Activated T-helper 1 cell treated with anti-CD3 and anti-CD28 coated beads, Interleukin-12 subunit alpha, Interleukin-12 subunit beta, Interleukin-2, Interleukin-4 antibody, amounts not matched to agents 30 ng/mL and 10 ng/mL and 1 ng/mL, durations not matched to agents 14 hours and 24 hours and 36 hours (primary cell): Measurements from ENCODE around the gene UBE2K. TPM values are rescaled to one million over a fixed set of nuclear protein-coding genes. Genes with fewer than 3 reads are reported as not detected.
"Not testable (repeated sequence)": the region's sequence is repeated elsewhere in the genome, so short reads cannot be mapped to it uniquely, and the experiment has no call there.

ENCODE experiments used
- DNase-seq: peaks from one replicate; pipeline ENCODE4 v3.0.0; 2021; ENCODE audit warnings: low spot score
- H3K27ac Mint-ChIP-seq: one replicate; pipeline ENCODE4 v1.8.0; 2021; ENCODE audit warnings: mild to moderate bottlenecking, mixed read lengths
- H3K27me3 Mint-ChIP-seq: one replicate; pipeline ENCODE4 v1.8.0; 2022; ENCODE audit warnings: mild to moderate bottlenecking, moderate library complexity, mixed read lengths; ENCODE audit not compliant: insufficient read depth
- H3K36me3 Mint-ChIP-seq: one replicate; pipeline ENCODE4 v1.8.0; 2021; ENCODE audit warnings: low read depth, mixed read lengths
- H3K4me1 Mint-ChIP-seq: one replicate; pipeline ENCODE4 v1.8.0; 2021; ENCODE audit warnings: low read depth, mixed read lengths
- H3K4me3 Mint-ChIP-seq: one replicate; pipeline ENCODE4 v1.8.0; 2021; ENCODE audit warnings: mild to moderate bottlenecking, moderate library complexity, mixed read lengths
- H3K9me3 Mint-ChIP-seq: one replicate; pipeline ENCODE4 v1.8.0; 2021; ENCODE audit warnings: mixed read lengths
- intact Hi-C: fragments of 100-400 bp; cut with micrococcal nuclease; formaldehyde crosslinking; loops from one replicate; pipeline ENCODE4 v1.15.1; 2024
- total RNA-seq: library from RNA; stranded (reverse); gene quantifications from 2 replicates; pipeline ENCODE4 v1.2.3, GENCODE V29; 2022

The UBE2K gene, protein sequence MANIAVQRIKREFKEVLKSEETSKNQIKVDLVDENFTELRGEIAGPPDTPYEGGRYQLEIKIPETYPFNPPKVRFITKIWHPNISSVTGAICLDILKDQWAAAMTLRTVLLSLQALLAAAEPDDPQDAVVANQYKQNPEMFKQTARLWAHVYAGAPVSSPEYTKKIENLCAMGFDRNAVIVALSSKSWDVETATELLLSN
- 92.2 and 96.4 TPM in 2 replicates for total RNA-seq

DNA sequence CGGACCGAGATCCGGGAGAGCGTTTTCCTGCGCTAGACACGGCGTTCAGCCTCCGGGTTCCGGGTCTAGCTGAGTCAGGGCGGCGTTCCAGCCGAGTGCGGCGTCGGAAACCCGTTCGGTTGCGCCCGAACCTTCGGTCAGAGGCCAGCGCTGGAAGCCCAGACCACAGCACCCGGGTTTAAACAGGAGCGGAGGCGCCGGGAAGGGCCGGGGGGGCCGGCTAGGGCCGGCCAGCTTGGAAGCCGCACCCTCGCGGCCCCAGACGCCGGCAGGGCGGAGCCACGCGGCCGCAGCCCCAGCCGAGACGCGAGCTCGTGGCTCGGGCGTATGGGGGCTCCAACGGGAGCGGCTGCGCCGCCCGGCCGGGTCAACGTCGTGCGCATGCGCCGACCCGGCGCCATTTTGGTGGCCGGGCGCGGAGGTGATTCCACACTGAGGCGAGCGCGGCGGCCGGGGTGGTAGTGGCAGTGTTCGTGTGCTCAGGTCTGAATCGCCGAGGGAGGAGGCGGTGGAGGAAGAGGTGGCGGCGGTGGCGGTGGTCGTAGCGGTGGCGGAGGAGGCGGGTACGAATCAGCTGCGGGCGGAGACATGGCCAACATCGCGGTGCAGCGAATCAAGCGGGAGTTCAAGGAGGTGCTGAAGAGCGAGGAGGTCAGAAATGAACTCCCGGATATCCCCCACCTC, at the start of gene UBE2K:
UBE2K (plus strand) TSS at position 397 of the 684 bp plus-strand sequence; CDS start at position 589, 192 bp downstream.
- peaks cover 37% of the 10 kb centered on the region for H3K4me1 Mint-ChIP-seq
- H3K4me3 Mint-ChIP-seq: peak within 1 kb of the TSS; percentile 97
- H3K27me3 Mint-ChIP-seq: no peaks in the 10 kb centered on the region
- intact Hi-C loops: loop anchor here (1.0 to 5.0 kb wide), 8 partner anchors 59 to 609 kb away; partner anchors contain the start of genes LIAS, RPL9, SMIM14 and WDR19
- peak within 1 kb of the TSS; percentile 97 for H3K27ac Mint-ChIP-seq
- H3K9me3 Mint-ChIP-seq: no peaks in the 10 kb centered on the region
- DNase-seq: peak; percentile 91
- H3K36me3 Mint-ChIP-seq: peaks cover 9% of the 10 kb centered on the region

DNA sequence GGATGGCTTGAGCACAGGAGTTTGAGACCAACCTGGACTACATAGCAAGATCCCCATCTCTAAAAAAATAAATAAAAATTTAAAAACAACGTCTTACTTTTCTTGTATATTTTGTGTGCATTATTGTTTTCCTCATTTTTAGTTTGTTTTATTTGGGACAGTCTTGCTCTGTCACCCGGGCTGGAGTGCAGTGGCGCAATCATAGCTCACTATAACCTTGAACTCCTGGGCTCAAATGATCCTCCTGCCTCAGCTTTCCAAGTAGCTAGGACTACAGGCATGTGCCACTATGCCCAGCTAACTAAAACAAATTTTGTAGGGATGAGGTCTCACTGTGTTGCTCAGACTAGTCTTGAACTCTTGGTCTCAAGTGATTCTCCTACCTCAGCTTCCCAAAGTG, 49.7 kb upstream of the UBE2K start:
- no peak overlapping the region for H3K27ac Mint-ChIP-seq
- no peaks in the 10 kb centered on the region for H3K36me3 Mint-ChIP-seq
- H3K9me3 Mint-ChIP-seq: no peaks in the 10 kb centered on the region
- no peaks in the 10 kb centered on the region for H3K27me3 Mint-ChIP-seq
- no peaks in the 10 kb centered on the region for H3K4me1 Mint-ChIP-seq
- H3K4me3 Mint-ChIP-seq: no peak overlapping the region
- no peak for DNase-seq
- intact Hi-C loops: no loop called here

DNA sequence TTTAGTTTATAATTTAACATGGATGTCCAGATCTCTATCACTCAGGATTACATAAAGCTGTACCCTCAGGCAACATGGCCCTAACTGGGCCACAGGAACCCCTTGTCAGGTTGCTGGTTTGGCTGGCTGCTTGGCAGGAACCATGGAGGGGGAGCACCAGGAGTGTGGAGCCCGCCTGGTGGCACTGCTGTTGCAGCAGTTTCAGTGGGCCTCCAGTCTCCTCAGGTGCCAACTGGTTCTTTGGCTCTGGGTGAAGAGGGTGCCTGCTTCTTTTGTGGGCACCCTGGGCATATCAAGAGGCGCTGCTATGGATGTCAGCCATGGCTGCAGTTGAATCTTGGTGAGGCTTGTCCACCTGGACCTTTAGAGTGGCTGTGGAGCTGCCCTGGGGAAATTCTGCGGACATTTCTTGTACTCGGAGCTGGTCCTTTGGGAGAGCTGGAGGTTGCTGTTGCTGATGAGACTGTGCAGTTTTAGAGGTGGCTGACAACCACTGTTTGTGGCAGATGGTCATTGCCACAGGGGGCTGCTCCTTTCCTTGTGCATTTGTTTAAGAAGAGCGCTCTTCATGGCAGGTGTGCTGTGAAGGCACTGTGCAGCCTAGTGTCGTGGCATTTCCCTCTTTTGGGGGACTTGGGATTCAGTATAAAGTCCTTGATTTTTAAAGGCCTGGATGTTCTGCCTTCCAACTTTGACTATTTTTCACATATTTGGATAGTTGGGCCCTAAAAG, 48.9 kb upstream of the UBE2K start:
- H3K4me3 Mint-ChIP-seq: no peak overlapping the region
- intact Hi-C loops: no loop called here
- no peak overlapping the region for H3K27ac Mint-ChIP-seq
- no peak for DNase-seq
- no peaks in the 10 kb centered on the region for H3K36me3 Mint-ChIP-seq
- no peaks in the 10 kb centered on the region for H3K27me3 Mint-ChIP-seq
- no peaks in the 10 kb centered on the region for H3K4me1 Mint-ChIP-seq
- no peaks in the 10 kb centered on the region for H3K9me3 Mint-ChIP-seq

DNA sequence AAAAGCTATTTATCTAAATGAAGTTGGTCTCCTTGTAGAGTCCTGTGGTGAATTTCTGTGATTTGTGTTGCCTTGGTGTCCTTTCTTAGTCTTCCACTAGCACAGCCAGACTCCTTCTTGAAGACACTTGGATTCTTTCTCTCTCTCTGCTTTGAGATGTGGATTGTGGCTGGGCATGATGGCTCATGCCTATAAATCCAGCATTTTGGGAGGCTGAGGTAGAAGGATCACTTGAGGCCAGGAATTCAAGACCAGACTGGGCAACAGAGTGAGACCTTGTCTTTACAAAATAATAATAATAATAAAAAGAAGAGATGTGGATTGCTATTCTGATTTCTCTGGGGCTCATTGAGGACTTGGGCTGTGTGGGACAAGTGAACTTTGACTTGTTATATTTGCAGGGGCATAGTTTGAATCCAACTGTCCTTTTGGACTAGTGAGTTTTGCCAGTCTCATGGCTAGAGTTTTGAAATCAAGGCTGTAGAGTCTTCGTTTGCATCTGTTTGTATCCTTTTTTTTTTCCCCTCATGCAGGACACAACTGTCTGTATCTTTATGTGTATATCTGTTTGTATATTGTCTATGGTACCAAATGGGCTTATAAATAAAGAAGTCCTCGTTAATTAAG, 48.2 kb upstream of the UBE2K start:
- DNase-seq: no peak
- intact Hi-C loops: no loop called here
- no peak overlapping the region for H3K27ac Mint-ChIP-seq
- H3K4me3 Mint-ChIP-seq: no peak overlapping the region
- no peaks in the 10 kb centered on the region for H3K4me1 Mint-ChIP-seq
- no peaks in the 10 kb centered on the region for H3K9me3 Mint-ChIP-seq
- no peaks in the 10 kb centered on the region for H3K36me3 Mint-ChIP-seq
- no peaks in the 10 kb centered on the region for H3K27me3 Mint-ChIP-seq

DNA sequence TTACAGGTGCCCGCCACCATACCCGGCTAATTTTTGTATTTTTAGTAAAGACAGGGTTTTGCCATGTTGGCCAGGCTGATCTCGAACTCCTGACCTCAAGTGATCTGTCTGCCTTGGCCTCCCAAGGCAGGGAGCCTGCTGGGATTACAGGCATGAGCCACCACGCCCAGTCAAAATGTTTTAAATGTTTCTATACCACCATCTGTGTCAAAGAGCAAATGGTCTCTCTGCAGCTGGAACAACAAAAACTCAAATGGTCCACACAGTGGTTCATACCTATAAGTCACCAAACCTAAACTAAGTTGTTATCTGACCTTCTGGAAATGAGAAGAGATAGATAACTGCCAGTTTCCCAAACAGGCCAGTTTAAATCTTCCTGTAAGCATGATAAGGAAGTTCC, 46.4 kb upstream of the UBE2K start:
- H3K27ac Mint-ChIP-seq, H3K36me3 Mint-ChIP-seq, intact Hi-C loops, H3K27me3 Mint-ChIP-seq, DNase-seq, H3K4me1 Mint-ChIP-seq, H3K9me3 Mint-ChIP-seq, H3K4me3 Mint-ChIP-seq: not testable (repeated sequence)

DNA sequence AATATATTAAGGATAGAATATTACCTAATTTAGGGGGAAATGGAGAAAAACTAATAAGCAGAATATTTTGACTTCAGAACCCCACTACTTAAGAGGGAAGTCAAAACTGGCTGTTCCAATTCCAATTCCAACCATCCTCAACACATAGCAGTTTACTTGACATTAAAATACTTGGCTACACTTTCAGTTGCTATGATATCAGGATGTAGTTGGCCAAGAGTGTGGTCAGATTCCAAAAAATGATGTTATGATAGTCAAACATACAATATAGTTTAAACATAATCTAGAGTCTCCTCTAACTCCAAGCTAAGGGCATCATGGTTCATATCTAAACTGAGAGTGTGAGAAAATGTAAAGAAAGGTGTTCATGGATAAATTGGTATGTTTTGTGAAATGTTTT, 42.7 kb upstream of the UBE2K start:
- Mint-ChIP-seq H3K4me3 (no peak overlapping the region), H3K27ac (no peak overlapping the region), H3K4me1 (peaks cover 9% of the 10 kb centered on the region), H3K9me3 (no peaks in the 10 kb centered on the region), H3K36me3 (no peaks in the 10 kb centered on the region), H3K27me3 (no peaks in the 10 kb centered on the region)
- intact Hi-C loops: no loop called here
- no peak for DNase-seq

DNA sequence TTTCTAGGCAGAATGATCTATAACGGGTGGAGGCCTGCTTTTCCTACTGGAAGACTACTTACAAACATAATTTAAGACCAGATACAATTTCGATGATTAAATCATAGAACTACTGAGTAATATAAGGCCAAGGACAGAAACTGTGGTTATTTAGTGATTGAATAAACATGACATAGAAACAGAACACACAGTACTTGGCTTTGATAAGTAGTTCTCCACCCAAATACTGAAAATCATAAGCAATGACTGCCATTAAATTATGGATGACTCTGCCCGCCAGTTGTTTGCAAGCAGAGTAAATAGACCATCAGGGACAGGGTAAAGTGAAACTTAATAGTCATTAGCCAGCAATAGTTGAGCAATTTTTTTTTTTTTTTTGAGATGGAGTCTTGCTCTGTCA, 42.1 kb upstream of the UBE2K start:
- peaks cover 9% of the 10 kb centered on the region for H3K4me1 Mint-ChIP-seq
- H3K27me3 Mint-ChIP-seq: no peaks in the 10 kb centered on the region
- DNase-seq: no peak
- H3K9me3 Mint-ChIP-seq: no peaks in the 10 kb centered on the region
- H3K4me3 Mint-ChIP-seq: no peak overlapping the region
- no peaks in the 10 kb centered on the region for H3K36me3 Mint-ChIP-seq
- H3K27ac Mint-ChIP-seq: no peak overlapping the region
- intact Hi-C loops: no loop called here

DNA sequence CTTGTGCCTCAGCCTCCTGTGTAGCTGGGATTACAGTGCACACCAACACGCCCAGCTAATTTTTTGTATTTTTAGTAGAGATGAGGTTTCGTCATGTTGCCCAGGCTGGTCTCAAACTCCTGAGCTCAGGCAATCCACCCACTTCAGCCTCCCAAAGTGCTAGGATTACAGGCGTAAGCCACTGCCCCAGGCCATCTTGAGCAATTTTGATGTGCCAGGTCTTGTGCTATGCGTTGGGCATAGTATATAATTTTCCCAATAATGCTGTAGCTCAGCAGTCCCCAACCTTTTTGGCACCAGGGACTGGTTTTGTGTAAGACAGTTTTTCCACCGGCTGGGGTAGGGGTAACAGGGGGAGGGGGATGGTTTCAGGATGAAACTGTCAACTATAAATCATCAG, 41.3 kb upstream of the UBE2K start:
- H3K4me1 Mint-ChIP-seq, H3K36me3 Mint-ChIP-seq, H3K27me3 Mint-ChIP-seq, H3K27ac Mint-ChIP-seq, H3K9me3 Mint-ChIP-seq, H3K4me3 Mint-ChIP-seq, DNase-seq, intact Hi-C loops: not testable (repeated sequence)

DNA sequence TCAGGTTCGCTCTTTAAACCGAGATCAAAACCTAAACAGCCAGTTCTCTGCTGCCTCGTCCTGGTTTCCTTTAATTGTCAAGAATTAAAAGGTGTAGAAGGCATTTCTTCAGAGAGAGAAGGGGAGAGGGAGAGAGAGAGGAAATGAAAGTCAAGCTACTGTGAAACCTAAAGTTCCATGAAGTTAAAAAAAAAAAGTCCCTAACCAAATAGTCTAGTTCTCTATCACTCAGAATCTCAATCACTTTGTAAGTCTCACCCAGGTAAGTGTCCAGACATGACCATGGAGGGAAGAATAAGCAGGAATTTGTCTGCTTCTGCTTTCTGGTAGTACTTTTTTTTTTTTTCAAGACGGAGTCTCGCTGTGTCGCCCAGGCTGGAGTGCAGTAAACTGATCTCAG, 40.5 kb upstream of the UBE2K start:
- H3K4me1 Mint-ChIP-seq: peaks cover 9% of the 10 kb centered on the region
- H3K27me3 Mint-ChIP-seq: no peaks in the 10 kb centered on the region
- intact Hi-C loops: no loop called here
- H3K36me3 Mint-ChIP-seq: no peaks in the 10 kb centered on the region
- no peaks in the 10 kb centered on the region for H3K9me3 Mint-ChIP-seq
- H3K27ac Mint-ChIP-seq: no peak overlapping the region
- no peak overlapping the region for H3K4me3 Mint-ChIP-seq
- DNase-seq: no peak

DNA sequence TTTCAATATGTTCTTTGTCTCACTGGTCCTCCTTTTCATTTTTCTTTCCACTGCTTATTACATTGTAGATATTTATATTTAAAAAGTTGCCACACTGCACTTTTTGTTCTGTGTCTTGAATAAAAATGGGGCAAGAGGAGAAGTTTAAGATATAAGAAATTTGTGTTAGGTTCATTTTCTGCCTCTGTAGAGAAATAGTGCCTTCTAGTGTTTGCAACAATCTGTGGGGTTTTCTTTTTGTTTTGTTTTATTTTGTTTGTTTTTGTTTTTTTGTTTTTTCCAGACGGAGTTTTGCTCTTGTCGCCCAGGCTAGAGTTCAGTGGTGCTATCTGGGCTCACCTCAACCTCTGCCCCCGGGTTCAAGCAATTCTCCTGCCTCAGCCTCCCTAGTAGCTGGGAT, 39.2 kb upstream of the UBE2K start:
- Mint-ChIP-seq H3K27ac (no peak overlapping the region), H3K4me1 (peaks cover 9% of the 10 kb centered on the region), H3K4me3 (no peak overlapping the region), H3K9me3 (no peaks in the 10 kb centered on the region), H3K36me3 (no peaks in the 10 kb centered on the region), H3K27me3 (no peaks in the 10 kb centered on the region)
- intact Hi-C loops: loop anchor here (1.0 kb wide), 1 partner anchor 189 kb away; no protein-coding TSS in a partner anchor
- DNase-seq: no peak

DNA sequence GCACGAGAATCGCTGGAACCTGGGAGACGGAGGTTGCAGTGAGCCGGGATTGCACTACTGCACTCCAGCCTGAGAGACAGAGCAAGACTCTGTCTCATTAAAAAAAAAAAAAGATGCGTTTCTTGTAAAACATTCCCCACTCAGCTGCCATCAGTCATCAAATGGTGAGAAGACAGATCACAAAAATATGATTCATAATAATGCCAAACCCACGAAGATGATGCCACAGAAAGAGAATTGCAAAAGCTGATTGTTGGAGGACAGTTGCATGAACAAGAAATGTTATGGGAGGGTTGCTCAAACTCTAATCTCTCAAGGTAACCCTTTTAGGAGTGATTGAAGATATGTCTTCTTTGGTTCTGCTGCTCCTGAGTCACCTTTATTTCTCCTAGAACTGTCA, 37.9 kb upstream of the UBE2K start:
- intact Hi-C loops: no loop called here
- DNase-seq: no peak
- Mint-ChIP-seq H3K4me1 (peaks cover 9% of the 10 kb centered on the region), H3K4me3 (no peak overlapping the region), H3K36me3 (no peaks in the 10 kb centered on the region), H3K9me3 (no peaks in the 10 kb centered on the region), H3K27me3 (no peaks in the 10 kb centered on the region), H3K27ac (no peak overlapping the region)

DNA sequence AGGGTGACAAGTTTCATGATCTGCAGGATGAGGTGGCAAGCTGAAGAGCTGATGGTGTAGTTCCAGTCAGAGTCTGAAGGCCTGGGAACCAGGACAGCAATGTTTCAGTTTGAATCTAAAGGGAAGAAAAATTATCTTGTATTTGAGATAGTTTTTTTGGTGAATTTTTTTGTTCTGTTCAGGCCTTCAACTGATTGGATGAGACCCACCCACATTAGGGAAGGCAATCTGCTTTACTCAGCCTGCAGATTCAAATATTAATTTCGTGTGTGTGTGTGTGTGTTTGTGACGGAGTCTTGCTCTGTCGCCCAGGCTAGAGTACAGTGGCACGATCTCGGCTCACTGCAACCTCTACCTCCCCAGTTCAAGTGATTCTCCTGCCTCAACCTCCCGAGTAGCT, 37.2 kb upstream of the UBE2K start:
- intact Hi-C loops: no loop called here
- H3K27me3 Mint-ChIP-seq: no peaks in the 10 kb centered on the region
- no peak overlapping the region for H3K4me3 Mint-ChIP-seq
- no peaks in the 10 kb centered on the region for H3K36me3 Mint-ChIP-seq
- no peaks in the 10 kb centered on the region for H3K9me3 Mint-ChIP-seq
- H3K27ac Mint-ChIP-seq: no peak overlapping the region
- DNase-seq: no peak
- H3K4me1 Mint-ChIP-seq: peaks cover 9% of the 10 kb centered on the region

DNA sequence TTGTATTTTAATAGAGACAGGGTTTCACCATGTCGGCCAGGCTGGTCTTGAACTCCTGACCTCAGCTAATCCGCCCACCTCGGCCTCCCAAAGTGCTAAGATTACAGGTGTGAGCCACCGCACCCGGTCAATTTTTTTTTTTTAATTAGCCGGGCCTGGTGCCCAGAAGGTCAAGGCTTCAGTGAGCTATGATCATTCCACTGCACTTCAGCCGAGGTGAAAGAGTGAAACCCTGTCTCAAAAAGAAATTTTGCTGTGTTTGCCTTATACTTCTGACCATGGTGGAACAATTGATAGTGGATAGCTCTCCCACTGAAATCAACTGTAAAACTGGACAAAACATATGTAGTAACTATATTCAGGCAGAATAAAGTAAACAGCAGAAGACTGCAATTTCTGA, 35.3 kb upstream of the UBE2K start:
- Mint-ChIP-seq H3K36me3 (no peaks in the 10 kb centered on the region), H3K27me3 (peaks cover 5% of the 10 kb centered on the region), H3K4me1 (peaks cover 4% of the 10 kb centered on the region), H3K27ac (no peak overlapping the region), H3K4me3 (no peak overlapping the region), H3K9me3 (no peaks in the 10 kb centered on the region)
- intact Hi-C loops: no loop called here
- no peak for DNase-seq
